ENCODE data around the gene ARFIP1.

DNA sequence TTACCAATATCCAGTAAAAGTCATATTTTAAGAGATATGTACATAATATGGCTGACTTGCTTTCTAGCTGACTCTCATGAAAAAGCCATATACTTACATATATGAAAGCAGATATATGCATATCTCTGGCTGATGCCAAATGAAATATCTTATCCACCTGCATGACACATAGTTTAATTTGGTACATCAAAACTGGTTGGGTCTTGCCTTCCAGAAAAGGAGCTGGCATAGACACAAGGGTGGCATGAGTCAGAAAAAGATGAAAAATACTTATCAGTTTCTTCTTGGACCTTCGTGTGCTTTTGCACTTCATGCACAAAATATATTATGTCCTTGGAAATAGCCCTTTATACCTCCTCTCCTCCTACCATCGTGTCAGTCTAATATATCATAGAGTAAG, 32.3 kb upstream of the ARFIP1 start:
- TF ChIP-seq, protein P1, sequence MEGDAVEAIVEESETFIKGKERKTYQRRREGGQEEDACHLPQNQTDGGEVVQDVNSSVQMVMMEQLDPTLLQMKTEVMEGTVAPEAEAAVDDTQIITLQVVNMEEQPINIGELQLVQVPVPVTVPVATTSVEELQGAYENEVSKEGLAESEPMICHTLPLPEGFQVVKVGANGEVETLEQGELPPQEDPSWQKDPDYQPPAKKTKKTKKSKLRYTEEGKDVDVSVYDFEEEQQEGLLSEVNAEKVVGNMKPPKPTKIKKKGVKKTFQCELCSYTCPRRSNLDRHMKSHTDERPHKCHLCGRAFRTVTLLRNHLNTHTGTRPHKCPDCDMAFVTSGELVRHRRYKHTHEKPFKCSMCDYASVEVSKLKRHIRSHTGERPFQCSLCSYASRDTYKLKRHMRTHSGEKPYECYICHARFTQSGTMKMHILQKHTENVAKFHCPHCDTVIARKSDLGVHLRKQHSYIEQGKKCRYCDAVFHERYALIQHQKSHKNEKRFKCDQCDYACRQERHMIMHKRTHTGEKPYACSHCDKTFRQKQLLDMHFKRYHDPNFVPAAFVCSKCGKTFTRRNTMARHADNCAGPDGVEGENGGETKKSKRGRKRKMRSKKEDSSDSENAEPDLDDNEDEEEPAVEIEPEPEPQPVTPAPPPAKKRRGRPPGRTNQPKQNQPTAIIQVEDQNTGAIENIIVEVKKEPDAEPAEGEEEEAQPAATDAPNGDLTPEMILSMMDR (IDR thresholded peaks at IDR 0.05), result no peak
- no peak for TF ChIP-seq POLR2A (IDR thresholded peaks at IDR 0.05)
